Uterus (tissue), 4 donors: ENCODE measurements around the gene GTF3C5. TPM values are rescaled to one million over a fixed set of nuclear protein-coding genes. Genes with fewer than 3 reads are reported as not detected.

Experiments
- DNase-seq, 2 donors: peaks; one replicate each; pipeline ENCODE4 v3.0.0-alpha.2; 2019 to 2020
- H3K27ac ChIP-seq, 2 donors: fragments of 200-600 bp; sonication (generic); 1 replicate in 1 of 2; 2 replicates in 1 of 2; pipeline ENCODE4 v1.5.1; 2016 to 2018
- H3K27me3 ChIP-seq, 2 donors: fragments of 200-600 bp; sonication (generic); one replicate each; pipeline ENCODE4 v1.5.1; 2018 to 2019; ENCODE audit warnings: control low read depth in 1 of 2
- H3K36me3 ChIP-seq, 2 donors: fragments of 200-600 bp; sonication (generic); one replicate each; pipeline ENCODE4 v1.5.1; 2019; ENCODE audit warnings: control low read depth in 1 of 2
- H3K4me1 ChIP-seq, 2 donors: fragments of 200-600 bp; sonication (generic); one replicate each; pipeline ENCODE4 v1.5.1; 2018 to 2019; ENCODE audit warnings: control low read depth in 1 of 2
- H3K4me3 ChIP-seq, 2 donors: fragments of 200-600 bp; sonication (generic); 1 replicate in 1 of 2; 2 replicates in 1 of 2; pipeline ENCODE4 v1.5.1; 2018 to 2019; ENCODE audit warnings: mild to moderate bottlenecking in 1 of 2
- H3K9me3 ChIP-seq, 2 donors: fragments of 200-600 bp; sonication (generic); one replicate each; pipeline ENCODE4 v1.5.1; 2019; ENCODE audit warnings: control low read depth in 1 of 2
- POLR2A ChIP-seq, 2 donors: fragments of 450-650 bp; IDR thresholded peaks; one replicate each; pipeline ENCODE4 v1.6.1; 2016; ENCODE audit warnings: antibody characterized with exemption in 2 of 2, mild to moderate bottlenecking in 1 of 2, moderate library complexity in 1 of 2
- intact Hi-C: fragments of 100-400 bp; cut with DNase I; formaldehyde crosslinking; loops from one replicate; pipeline ENCODE4 v1.15.1; 2023; ENCODE audit warnings: low total_unique reads
- total RNA-seq, 4 donors: library from RNA; depleted of rRNA in 3 of 4; stranded (reverse); fragments of >200 nt in 3 of 4; gene quantifications; one replicate each; pipeline versions ENCODE4 v1.1.0 to v1.2.4, GENCODE V29; 2014 to 2023
- TF ChIP-seq, protein P1 (sequence below), 4 experiments: fragments of 200-600 bp in 2 of 4; fragments of 450-650 bp in 2 of 4; sonication (generic) in 2 of 4; IDR thresholded peaks; one replicate each; pipeline ENCODE4 v1.5.1; 2016 to 2019; ENCODE audit warnings: antibody characterized with exemption in 4 of 4, mild to moderate bottlenecking in 2 of 4, moderate library complexity in 1 of 4
- donor health status: DM: yes; HTN: yes; CAD: no.

The GTF3C5 gene
- total RNA-seq, 4 donors from 2014 or later = 26.6 to 52.8 (median 37.1) TPM

DNA sequence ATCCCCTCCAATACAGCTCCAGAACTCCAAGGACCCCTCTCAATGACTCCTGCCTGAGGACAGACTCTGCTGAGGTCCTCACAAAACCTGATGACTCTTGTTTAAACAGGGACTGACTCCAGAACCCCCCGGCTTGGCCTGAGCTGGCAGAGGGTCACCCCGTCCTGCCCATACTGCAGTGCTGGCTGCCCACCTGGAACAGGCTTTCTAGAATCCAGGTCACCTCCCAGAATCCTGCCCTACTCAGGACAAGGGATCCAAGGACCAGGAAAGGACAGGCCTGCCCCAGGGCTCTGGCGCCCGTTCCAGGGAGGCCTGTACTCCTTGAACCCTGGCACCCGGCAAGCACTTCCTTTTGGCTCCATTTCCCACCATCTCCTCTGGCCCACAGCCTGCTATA, 68.1 kb downstream of the GTF3C5 start:
- no peak for DNase-seq

DNA sequence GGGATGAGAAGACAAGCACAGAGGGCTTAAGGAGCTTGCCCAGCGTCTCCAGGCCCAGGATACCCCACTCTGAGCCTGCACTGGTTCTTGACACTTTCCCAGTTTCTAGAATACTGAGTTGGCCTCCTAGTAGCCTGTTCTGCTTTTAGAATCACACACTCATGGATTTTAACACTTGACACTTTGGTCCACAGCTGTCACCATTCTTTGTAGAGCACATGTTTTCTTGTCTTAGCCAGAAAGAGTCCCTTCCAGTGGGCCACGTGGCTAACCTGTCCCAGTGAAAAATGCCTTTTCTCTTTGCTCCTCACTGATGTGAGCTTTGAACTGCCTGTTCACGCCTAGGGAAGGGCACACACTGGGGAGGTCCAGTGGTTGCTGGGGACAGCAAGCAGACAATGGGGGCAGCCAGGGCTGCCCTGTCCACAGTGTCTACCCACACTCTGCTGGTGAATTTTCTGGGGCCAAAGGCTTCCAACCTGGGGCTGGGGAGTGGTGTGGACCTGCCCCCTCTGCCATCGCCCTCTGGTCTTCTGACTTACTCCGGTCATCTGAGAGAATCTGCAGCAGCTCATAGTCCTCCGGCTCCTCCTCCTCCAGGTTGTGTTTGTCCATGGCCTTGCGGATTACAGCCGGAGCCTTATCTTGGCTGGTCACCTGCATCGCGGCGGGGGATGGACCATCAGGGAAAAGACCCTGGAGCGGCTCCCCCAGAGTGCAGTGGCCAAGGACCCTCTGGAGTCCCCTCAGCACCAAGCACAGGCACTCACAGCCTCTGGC, 69.1 kb downstream of the GTF3C5 start:
- H3K27me3 ChIP-seq = no peaks in the 10 kb centered on the region
- H3K4me1 ChIP-seq = no peaks in the 10 kb centered on the region
- no peak overlapping the region for H3K27ac ChIP-seq
- H3K36me3 ChIP-seq = no peaks in the 10 kb centered on the region
- no peak overlapping the region for H3K4me3 ChIP-seq
- no peak for TF ChIP-seq POLR2A (IDR thresholded peaks at IDR 0.05)
- TF ChIP-seq, protein P1, sequence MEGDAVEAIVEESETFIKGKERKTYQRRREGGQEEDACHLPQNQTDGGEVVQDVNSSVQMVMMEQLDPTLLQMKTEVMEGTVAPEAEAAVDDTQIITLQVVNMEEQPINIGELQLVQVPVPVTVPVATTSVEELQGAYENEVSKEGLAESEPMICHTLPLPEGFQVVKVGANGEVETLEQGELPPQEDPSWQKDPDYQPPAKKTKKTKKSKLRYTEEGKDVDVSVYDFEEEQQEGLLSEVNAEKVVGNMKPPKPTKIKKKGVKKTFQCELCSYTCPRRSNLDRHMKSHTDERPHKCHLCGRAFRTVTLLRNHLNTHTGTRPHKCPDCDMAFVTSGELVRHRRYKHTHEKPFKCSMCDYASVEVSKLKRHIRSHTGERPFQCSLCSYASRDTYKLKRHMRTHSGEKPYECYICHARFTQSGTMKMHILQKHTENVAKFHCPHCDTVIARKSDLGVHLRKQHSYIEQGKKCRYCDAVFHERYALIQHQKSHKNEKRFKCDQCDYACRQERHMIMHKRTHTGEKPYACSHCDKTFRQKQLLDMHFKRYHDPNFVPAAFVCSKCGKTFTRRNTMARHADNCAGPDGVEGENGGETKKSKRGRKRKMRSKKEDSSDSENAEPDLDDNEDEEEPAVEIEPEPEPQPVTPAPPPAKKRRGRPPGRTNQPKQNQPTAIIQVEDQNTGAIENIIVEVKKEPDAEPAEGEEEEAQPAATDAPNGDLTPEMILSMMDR (IDR thresholded peaks at IDR 0.05) = no peak
- no peak for DNase-seq
- peaks cover 0 to 10% of the 10 kb centered on the region in 2 donors for H3K9me3 ChIP-seq
- intact Hi-C loops = loop anchor here (5.0 kb wide), 1 partner anchor 42 kb away; no protein-coding TSS in a partner anchor

More for the DNA sequence above, 68.1 kb downstream of the GTF3C5 start:
- Histone ChIP-seq H3K27ac (no peak overlapping the region), H3K9me3 (peaks cover 0 to 10% of the 10 kb centered on the region in 2 donors), H3K4me1 (no peaks in the 10 kb centered on the region), H3K36me3 (no peaks in the 10 kb centered on the region), H3K4me3 (no peak overlapping the region), H3K27me3 (no peaks in the 10 kb centered on the region)
- intact Hi-C loops = no loop called here
- TF ChIP-seq, protein P1 (IDR thresholded peaks at IDR 0.05) = no peak
- no peak for TF ChIP-seq POLR2A (IDR thresholded peaks at IDR 0.05)

DNA sequence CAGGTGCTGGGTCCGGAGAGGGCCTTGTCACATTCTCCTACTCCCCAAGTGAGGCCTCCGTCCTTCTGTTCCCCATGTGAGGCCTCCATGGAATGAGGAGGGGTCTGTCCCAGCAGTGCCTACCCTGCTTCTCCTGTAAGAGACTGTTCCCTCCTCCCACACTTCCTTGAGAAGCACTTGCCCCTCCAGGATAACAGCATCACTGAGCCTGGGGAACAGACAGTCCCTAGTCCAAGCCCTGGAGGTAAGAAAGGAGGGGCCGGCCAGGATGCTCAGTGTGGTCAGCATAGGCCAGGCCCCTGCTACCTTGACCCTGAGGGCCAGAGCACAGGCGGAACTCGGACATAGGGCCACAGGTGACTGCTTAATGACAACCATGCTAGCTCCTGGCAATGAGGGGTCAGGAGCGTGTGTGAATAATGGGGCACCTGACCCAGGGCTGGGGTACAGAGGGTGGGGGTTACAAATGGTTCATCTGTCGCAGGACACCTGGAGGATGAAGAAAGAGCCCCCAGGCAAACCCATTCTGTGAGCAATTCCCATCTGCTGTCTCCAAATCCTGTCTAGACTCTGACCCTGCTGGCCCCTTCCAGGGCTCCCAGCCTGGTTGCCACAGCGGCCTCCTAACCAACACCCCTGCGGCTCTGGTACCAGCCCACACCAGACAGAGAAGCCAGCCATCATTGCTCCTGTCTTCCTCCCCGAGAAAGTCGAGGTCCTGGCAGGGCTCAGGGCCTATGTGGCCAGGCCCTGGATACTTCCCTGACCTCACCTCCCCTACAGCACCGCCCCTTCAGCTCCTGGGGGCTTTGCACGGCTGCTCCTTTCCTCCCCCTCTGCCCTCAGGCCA, 69.9 kb downstream of the GTF3C5 start:
- no peak overlapping the region for H3K27ac ChIP-seq
- no peaks in the 10 kb centered on the region for H3K36me3 ChIP-seq
- intact Hi-C loops = loop anchor here (5.0 kb wide), 1 partner anchor 42 kb away; no protein-coding TSS in a partner anchor
- H3K4me3 ChIP-seq = no peak overlapping the region
- DNase-seq = no peak
- TF ChIP-seq POLR2A (IDR thresholded peaks at IDR 0.05) = no peak
- TF ChIP-seq, protein P1 (IDR thresholded peaks at IDR 0.05) = no peak
- H3K27me3 ChIP-seq = no peaks in the 10 kb centered on the region
- no peaks in the 10 kb centered on the region for H3K4me1 ChIP-seq
- peaks cover 0 to 8% of the 10 kb centered on the region in 2 donors for H3K9me3 ChIP-seq

DNA sequence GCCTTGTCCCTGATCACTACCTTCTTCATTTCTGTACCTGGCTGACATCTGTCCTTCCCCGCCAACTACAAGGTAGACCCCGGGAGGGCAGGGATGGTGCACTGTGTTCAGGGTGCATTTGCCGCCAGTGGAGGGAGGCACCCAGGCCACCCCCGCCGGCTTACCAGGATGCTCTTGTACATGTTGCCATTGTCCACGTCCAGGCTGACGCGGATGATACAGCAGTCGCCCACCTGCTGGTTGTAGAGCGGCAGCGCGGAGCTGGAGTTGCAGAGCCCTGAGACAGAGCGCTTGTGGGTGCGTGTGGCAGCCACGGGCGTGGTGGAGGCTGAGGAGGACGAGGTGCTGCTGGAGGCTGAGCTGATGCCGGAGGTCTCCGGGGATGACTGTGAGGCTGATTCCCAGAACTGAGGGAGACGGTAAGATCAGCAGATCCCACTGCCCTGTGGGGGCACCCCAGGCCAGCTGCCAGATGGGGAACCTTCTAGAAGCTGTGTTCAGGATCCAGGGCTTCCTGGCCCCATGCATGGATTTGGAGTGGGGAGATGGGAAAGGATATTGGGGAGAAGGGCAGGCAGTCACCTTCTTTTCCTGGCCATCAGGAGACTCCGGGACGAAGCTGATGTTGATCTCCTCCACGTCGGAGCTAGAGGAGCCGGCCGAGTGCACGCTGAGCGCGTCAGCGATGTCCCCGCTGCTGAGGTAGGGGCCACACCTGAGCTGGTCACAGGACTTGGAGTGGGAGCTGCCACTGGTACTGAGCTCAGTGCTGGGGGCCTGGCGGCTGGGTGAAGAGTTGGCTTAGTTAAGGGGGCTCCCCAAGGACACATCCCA, 70.8 kb downstream of the GTF3C5 start:
- Histone ChIP-seq H3K27ac (no peak overlapping the region), H3K4me1 (no peaks in the 10 kb centered on the region), H3K36me3 (no peaks in the 10 kb centered on the region), H3K4me3 (no peak overlapping the region), H3K27me3 (no peaks in the 10 kb centered on the region), H3K9me3 (no peaks in the 10 kb centered on the region)
- DNase-seq = peak in 1 of 2 donors; percentile 14
- intact Hi-C loops = loop anchor here (5.0 kb wide), 1 partner anchor 41 kb away; no protein-coding TSS in a partner anchor
- TF ChIP-seq, protein P1 (IDR thresholded peaks at IDR 0.05) = no peak
- TF ChIP-seq POLR2A (IDR thresholded peaks at IDR 0.05) = no peak
